GM12891 (cell line): ENCODE data around the gene GPR34.

Experiments
- DNase-seq: peaks from one replicate; pipeline ENCODE4 v3.0.0; 2011; ENCODE audit warnings: low spot score; ENCODE audit not compliant: insufficient read length
- FAIRE-seq: peaks from 2 replicates; lab custom pipeline; 2011; peaks lifted over from hg19 to GRCh38; lab: Jason Lieb, UNC
- PAX5 ChIP-seq: IDR thresholded peaks from 2 replicates; pipeline ENCODE4 v1.6.1; 2011; ENCODE audit warnings: low read length, moderate library complexity, mild to moderate bottlenecking; ENCODE audit not compliant: insufficient read depth, severe bottlenecking
- POLR2A ChIP-seq: IDR thresholded peaks from 2 replicates; pipeline ENCODE4 v1.6.1; 2011; ENCODE audit warnings: low read depth, low read length, control low read depth
- POLR2AphosphoS5 ChIP-seq: IDR thresholded peaks from 2 replicates; pipeline ENCODE4 v1.6.1; 2011; ENCODE audit warnings: low read depth, low read length, control low read depth
- POU2F2 ChIP-seq: IDR thresholded peaks from 2 replicates; pipeline ENCODE4 v1.6.1; 2011; ENCODE audit warnings: low read depth, mild to moderate bottlenecking, control low read depth, low read length, moderate library complexity
- SPI1 ChIP-seq: IDR thresholded peaks from 2 replicates; pipeline ENCODE4 v1.6.1; 2011; ENCODE audit warnings: low read depth, low read length, control low read depth
- TAF1 ChIP-seq: IDR thresholded peaks from 2 replicates; pipeline ENCODE4 v1.6.1; 2011; ENCODE audit warnings: low read depth, low read length, control low read depth

The GPR34 gene

DNA sequence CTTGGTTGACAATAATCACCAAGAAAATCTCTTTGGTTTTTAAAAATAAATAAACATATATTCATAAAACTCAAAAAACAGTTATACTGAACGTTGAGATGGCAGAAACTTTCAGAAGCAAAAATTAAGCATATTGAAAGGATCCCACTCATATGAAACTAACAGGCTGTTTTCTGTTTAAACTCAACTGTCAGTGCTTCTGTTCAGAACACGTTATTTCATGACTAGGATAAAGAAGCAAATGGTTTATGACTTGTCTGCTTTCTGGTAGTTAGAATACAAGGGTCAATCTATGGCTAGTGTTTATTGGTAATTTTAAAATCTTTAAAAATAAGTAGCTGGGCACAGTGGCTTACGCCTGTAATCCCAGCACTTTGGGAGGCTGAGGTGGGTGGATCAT lies 39.4 kb downstream of the GPR34 start:
- DNase-seq (no peak), FAIRE-seq (peak; percentile 70)
- TF ChIP-seq POLR2AphosphoS5 (no peak), POLR2A (no peak), SPI1 (no peak), PAX5 (no peak), POU2F2 (no peak), TAF1 (no peak)

DNA sequence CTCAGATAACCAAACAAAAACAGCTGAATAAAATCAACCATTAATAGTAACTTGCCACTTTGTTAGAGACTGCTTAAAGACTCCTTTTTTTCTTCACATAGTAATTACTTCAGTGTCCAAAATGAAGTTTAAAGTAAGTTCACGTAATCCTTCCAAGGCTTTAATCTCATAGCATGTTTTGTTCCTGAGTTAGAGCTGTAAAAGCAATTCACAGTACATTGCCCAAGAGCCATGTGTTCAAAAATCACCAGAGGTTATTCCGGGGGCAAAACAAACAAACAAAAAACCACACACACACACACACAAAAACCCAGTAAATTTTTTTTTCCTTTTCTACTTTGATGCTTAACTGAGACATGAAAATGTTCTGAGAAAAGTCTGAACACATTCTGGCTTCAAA lies 41.3 kb downstream of the GPR34 start:
- TF ChIP-seq TAF1 = no peak
- no peak for TF ChIP-seq PAX5
- no peak for TF ChIP-seq POLR2AphosphoS5
- no peak for TF ChIP-seq POU2F2
- TF ChIP-seq POLR2A = no peak
- no peak for TF ChIP-seq SPI1
- FAIRE-seq (no peak), DNase-seq (no peak)

DNA sequence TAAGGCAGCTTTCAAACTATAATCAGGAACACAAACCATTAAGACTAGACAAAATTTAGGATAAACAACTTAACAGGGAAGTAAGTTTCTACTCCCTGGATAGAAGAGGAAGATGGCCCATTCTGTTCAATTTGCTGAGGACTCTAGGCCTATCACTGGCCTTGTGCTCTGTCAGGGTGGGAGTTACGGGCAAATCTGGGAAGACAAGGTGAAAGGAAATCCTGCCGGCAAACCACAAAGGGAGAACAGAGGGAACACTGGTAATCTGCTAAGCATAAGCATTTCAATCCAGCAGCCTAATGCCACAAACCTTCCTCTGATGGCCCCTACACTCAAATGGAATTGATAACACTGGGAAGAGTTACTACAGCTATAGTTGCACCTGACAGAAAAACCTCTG lies 43.5 kb downstream of the GPR34 start:
- DNase-seq (no peak), FAIRE-seq (peak; percentile 61)

DNA sequence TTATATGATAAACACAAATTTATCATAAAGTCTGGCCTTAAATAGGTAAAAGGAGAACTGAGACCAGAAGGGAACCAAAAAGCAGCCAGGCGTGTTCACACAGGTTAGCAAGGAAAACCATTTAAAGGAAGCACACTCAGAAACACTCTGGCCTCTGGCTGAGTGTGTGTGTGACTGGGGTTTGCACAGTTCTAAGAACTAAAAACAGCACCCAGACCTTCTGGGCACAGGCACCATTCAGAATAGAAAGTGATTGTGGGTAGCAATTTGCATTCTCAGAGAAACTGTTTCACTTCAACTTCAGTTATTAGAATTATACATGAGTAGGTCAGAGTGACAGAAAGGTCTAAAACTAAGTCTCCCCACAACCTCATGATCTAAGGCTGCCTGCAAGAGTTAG lies 45.2 kb downstream of the GPR34 start:
- peak; percentile 97 for FAIRE-seq
- TF ChIP-seq POU2F2 (peak; percentile 95), SPI1 (peak; percentile 93), PAX5 (peak; percentile 85), POLR2A (no peak), TAF1 (no peak), POLR2AphosphoS5 (no peak)
- peak; percentile 8 for DNase-seq

More for the DNA sequence above, 43.5 kb downstream of the GPR34 start:
- no peak for TF ChIP-seq POU2F2
- no peak for TF ChIP-seq SPI1
- TF ChIP-seq POLR2A = no peak
- TF ChIP-seq POLR2AphosphoS5 = no peak
- TF ChIP-seq PAX5 = no peak
- no peak for TF ChIP-seq TAF1

DNA sequence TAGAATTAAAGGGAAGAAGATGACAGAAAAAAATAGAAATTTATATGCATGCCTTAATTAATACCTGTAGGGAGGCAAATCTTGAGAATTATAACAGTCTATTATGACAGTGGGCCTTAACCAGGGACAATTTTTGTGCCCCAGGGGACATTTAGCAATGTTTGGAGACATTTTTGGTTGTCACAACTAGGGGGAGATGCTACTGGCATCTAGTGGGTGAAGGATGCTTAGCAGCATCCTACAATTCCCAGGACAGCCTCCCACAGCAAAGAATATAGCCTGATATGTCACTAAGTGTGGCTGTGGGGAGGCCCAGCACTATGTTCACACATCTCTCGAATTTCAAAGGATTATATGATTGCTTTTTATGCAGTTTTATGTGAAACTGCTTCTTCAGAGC lies 45.8 kb downstream of the GPR34 start:
- no peak for TF ChIP-seq TAF1
- FAIRE-seq = peak; percentile 82
- no peak for DNase-seq

DNA sequence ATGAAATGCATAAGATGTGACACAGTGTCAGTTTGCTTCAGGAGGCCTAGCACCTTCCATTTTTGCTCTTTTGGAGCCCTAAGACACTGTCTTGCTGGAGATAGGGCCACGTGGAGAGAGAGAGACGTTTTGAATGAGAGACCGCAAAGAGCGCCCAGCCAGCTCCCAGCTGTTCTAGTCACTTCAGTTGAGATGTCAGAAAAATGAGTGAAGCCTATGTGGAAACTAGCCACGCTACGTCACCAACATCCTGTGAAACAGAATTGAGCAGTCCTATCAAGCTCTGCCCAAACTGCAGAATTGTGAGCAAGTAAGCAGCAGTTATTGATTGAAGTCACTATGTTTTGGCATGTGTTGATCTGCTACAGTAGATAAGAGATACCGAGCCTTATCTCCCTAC lies 48.3 kb downstream of the GPR34 start:
- DNase-seq (no peak), FAIRE-seq (no peak)
- TF ChIP-seq SPI1 (no peak), POLR2AphosphoS5 (no peak), PAX5 (no peak), TAF1 (no peak), POLR2A (no peak), POU2F2 (no peak)

DNA sequence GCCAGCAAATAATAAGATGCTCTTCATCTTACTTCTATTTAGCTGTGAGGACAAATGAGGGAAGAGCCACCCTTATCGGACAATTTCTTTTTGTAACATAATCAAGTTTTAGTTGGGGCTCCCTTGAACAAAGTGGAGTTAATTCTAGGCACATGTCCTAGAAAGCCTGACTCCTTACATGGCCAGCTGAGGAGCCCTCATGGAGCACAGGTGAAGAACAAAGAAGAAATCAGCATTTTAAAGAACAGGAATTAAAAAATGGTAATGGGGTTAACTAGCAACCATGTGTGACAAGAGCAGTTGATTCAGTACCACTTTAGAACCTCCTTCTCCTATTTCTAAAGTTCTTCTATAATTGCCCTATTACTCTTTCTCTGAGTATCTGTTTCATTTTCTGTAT lies 51.1 kb downstream of the GPR34 start:
- DNase-seq = no peak
- no peak for FAIRE-seq

More for the DNA sequence above, 51.1 kb downstream of the GPR34 start:
- TF ChIP-seq TAF1 (no peak), POLR2AphosphoS5 (no peak), PAX5 (no peak), SPI1 (no peak), POLR2A (no peak), POU2F2 (no peak)
